Measurements from ENCODE around the gene XIAP.
"Not testable (repeated sequence)": the region's sequence is repeated elsewhere in the genome, so short reads cannot be mapped to it uniquely, and the experiment has no call there.

XIAP gene

GRCh38 chrX:123859846-123860838, at the start of gene XIAP:
XIAP (plus strand) TSS chrX:123860053; CDS start chrX:123885663, 25,610 bp downstream.
- DNase-seq: peak in 57 of 58 donors; percentile 19 to 86 (median 72)

DNA sequence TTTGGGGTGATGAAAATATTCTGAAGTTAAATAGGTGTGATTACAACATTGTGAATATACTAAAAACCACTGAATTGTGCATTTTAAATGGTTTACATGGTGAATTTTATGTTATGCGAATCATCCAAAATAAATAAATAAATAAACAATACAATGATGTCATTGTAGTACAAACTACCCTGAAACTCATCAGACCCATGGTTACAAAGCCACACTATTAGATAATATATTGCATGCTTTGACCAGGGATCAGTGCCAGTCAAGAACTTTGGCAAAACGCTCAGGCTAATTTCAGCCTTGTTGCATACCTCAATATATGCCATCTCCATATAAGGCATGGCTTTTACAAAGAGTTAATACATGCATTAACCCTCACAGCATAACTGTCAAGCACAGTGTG, 45.5 kb upstream of the XIAP start:
- DNase-seq: no peak

GRCh38 chrX:123814934-123815394, 44.9 kb upstream of the XIAP start:
- not testable (repeated sequence) for DNase-seq

- DNase-seq: no peak
These were observed 42.5 kb upstream of the XIAP start for GRCh38 chrX:123817288-123817894.

- no peak for DNase-seq
These were observed 41.6 kb upstream of the XIAP start for GRCh38 chrX:123818243-123818642.

DNA sequence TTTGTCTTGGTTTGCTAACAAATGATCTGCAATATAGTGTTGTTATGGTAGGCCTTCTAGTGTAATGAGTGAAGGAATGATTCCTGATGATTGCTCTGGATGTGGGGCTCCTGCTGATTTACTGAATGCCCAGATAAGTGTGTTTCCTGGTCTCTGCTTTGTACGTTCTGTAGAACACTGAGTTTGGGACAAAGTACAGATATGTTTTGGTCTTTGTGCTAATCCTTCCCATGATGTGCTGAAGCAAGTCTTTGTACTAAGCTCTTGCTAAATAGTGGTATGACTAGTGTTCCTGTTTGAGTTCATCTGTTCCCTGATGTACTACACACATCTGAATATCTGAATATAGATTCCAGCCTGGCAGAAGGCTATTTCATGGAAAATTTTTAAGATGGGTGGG, 36.9 kb upstream of the XIAP start:
- DNase-seq: no peak

DNA sequence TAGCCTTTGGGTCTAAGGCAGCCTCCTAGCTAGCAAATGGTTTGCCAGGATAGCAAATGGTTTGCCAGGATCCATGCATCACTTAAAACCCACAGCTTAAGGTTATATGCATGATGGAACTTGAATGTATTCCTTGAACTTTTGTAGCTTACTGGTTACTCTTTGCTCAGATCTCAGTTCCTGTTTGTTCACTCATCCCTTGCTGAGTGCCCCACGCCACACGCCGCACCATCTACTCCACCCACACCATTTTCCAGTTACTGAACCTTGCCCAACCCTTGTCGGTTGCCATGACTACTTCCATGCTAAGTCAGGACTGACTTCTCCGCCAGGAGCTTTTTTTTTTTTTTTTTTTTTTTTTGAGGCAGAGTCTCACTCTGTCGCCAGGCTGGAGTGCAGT, 29.5 kb upstream of the XIAP start:
- DNase-seq: peak in 8 of 58 donors; percentile 0 to 1 (median 0)

- DNase-seq: peak in 31 of 58 donors; percentile 0 to 43 (median 4)
These were observed 26.5 kb upstream of the XIAP start for GRCh38 chrX:123833387-123833786.

DNA sequence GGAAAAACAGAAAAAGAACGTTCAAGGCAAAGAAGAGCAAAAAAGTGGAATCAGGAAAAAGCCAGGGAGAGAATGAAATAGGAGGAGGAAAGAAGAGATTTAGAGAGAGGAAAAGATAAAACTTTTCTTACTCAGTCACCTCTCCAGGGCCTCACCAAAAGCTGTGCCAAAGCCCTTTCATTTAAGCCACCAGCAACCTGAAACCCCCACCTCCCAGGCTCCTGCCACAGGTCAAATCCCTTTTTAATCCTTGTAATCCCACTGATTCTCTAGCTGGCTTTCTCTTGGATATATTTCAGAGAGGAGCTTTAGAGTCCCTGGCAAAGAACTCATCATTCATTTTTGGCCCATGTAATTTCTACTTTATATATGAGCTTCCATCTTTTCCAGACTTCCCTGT, 25.7 kb upstream of the XIAP start:
- no peak for DNase-seq

GRCh38 chrX:123835661-123836371, 24.0 kb upstream of the XIAP start:
- DNase-seq: no peak

DNA sequence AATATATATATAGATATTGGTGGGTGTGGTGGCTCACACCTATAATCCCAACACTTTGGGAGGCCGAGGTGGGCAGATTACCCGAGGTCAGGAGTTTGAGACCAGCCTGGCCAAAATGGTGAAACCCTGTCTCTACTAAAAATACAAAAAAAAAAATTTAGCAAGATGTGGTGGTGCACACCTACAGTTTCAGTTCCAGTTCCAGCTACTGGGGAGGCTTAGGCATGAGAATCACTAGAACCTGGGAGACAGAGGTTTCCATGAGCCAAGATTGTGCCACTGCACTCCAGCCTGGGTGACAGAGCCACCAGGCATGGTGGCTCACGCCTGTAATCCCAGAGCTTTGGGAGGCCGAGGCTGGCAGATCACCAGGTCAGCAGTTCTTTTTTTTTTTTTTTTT, 14.7 kb upstream of the XIAP start:
- DNase-seq: not testable (repeated sequence)

GRCh38 chrX:123846577-123847038, 13.2 kb upstream of the XIAP start:
- no peak for DNase-seq

DNA sequence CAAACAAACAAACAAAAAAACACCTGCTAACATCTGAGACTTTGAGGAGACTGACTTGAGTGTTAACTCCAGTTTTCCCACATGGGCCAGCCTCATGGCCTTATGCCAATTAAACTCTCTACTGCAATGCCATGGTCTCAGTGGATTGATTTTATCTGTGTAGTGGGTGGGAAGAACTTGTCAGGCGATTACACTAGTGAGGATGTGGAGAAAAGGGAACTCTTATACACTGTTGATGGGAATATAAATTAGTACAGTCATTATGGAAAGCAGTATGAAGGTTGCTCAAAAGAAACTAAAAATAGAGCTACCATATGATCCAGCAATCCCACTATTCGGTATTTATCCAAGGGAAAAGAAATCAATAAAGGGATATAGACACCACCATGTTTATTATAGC, 12.8 kb upstream of the XIAP start:
- no peak for DNase-seq

- no peak for DNase-seq
These were observed 10.8 kb upstream of the XIAP start for GRCh38 chrX:123849096-123849495.

GRCh38 chrX:123849906-123850305, 9.9 kb upstream of the XIAP start:
- not testable (repeated sequence) for DNase-seq

GRCh38 chrX:123851079-123851478, 8.8 kb upstream of the XIAP start:
- DNase-seq: no peak

- DNase-seq: no peak
These were observed 5.5 kb upstream of the XIAP start for GRCh38 chrX:123854329-123854728.

- DNase-seq: peak in 48 of 58 donors; percentile 15 to 86 (median 73)
These were observed 426 bp upstream of the XIAP start for GRCh38 chrX:123859409-123859845.

- no peak for DNase-seq
These were observed 1.1 kb downstream of the XIAP start for GRCh38 chrX:123860983-123861382.

DNA sequence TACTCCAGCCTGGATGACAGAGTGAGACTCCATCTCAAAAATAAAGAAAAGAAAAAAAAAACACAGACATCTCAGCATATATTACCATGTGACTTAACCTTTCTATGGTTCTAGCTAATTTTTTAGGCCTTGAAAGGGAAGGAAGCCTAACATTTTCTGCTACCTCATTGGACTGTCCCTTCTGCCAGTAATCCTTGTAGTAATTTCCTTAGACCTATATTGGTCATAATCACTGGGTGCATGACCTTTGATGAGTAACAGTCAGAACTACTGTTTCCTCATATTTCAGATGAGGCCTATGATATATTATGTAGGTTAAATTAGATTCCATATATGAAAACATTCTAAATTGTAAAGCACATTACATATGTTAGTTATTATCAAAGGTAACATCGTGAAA, 9.6 kb downstream of the XIAP start:
- no peak for DNase-seq

GRCh38 chrX:123871309-123871708, 11.5 kb downstream of the XIAP start:
- DNase-seq: no peak

- DNase-seq: no peak
These were observed 14.1 kb downstream of the XIAP start for GRCh38 chrX:123873956-123874355.

Measured in anterior cingulate cortex (tissue), 58 donors.